Large intestine (tissue), 12 donors: ENCODE results near the gene RTN4RL1. TPM values are rescaled to one million over a fixed set of nuclear protein-coding genes. Genes with fewer than 3 reads are reported as not detected.

Experiments
- DNase-seq, 2 donors: peaks; one replicate each; pipeline versions ENCODE4 v3.0.0 to v3.0.0-alpha.2; 2013
- H3K27ac ChIP-seq: one replicate; pipeline ENCODE4 v1.5.1; 2013; ENCODE audit warnings: low read length
- H3K27me3 ChIP-seq: 2 replicates; pipeline ENCODE4 v1.6.1; 2013; ENCODE audit warnings: low read length; ENCODE audit not compliant: control insufficient read depth, insufficient read depth
- H3K36me3 ChIP-seq: 2 replicates; pipeline ENCODE4 v1.6.1; 2013; ENCODE audit warnings: low read length; ENCODE audit not compliant: control insufficient read depth, insufficient read depth
- H3K4me1 ChIP-seq: one replicate; pipeline ENCODE4 v1.6.1; 2013; ENCODE audit warnings: low read length; ENCODE audit not compliant: control insufficient read depth, insufficient read depth
- H3K4me3 ChIP-seq: one replicate; pipeline ENCODE4 v1.5.1; 2013; ENCODE audit warnings: low read length
- H3K9me3 ChIP-seq: one replicate; pipeline ENCODE4 v1.6.1; 2013; ENCODE audit warnings: mild to moderate bottlenecking, low read depth, low read length, moderate library complexity; ENCODE audit not compliant: control insufficient read depth
- WGBS: methylation state at CpG from one replicate; pipeline ENCODE4 v1.1.5; 2013; ENCODE audit warnings: low lambda C conversion rate; ENCODE audit not compliant: insufficient coverage; 5-methylcytosine and 5-hydroxymethylcytosine counted together
- long read RNA-seq, 11 donors: transcript quantifications; one replicate each; lab custom pipeline, GENCODE V29; 2026
- polyA plus RNA-seq: library from polyadenylated mRNA; unstranded; fragments of 120-200 nt; gene quantifications from one replicate; pipeline ENCODE4 v1.2.1, GENCODE V29; 2013

RTN4RL1 gene
- 0.45 TPM for polyA plus RNA-seq
- long read RNA-seq, donor 1, result 0 reads
- long read RNA-seq, donor 2, result 0 reads
- long read RNA-seq, donor 3, result 0 reads
- long read RNA-seq, donor 4, result 0 reads
- long read RNA-seq, donor 5, result 0 reads
- long read RNA-seq, donor 6, partial matches to known transcripts, result 9 of 9 reads
- long read RNA-seq, donor 6, other reads (novel, unspliced or antisense), result 0 of 9 reads
- long read RNA-seq, donor 7, result 0 reads
- long read RNA-seq, donor 8, result 0 reads
- long read RNA-seq, donor 9, result 0 reads
- long read RNA-seq, donor 10, partial matches to known transcripts, result 6 of 6 reads
- long read RNA-seq, donor 10, other reads (novel, unspliced or antisense), result 0 of 6 reads
- long read RNA-seq, donor 11, partial matches to known transcripts, result 0 of 1 reads
- long read RNA-seq, donor 11, other reads (novel, unspliced or antisense), result 0 of 1 reads

- H3K27me3 ChIP-seq, result peaks cover 85% of the 10 kb centered on the region
- no CpG with 5 or more reads among the region's 47 CpGs for WGBS
- H3K4me3 ChIP-seq, result peak within 1 kb of the TSS; percentile 16
- peaks cover 19% of the 10 kb centered on the region for H3K4me1 ChIP-seq
- DNase-seq, result peak in 1 of 2 donors; percentile 44
- H3K9me3 ChIP-seq, result peaks cover 3% of the 10 kb centered on the region
- H3K36me3 ChIP-seq, result no peaks in the 10 kb centered on the region
- H3K27ac ChIP-seq, result no peak within 1 kb of the TSS
Measured at GRCh38 chr17:2025220-2025621, at the start of gene RTN4RL1. Gene RTN4RL1 (minus strand): TSS chr17:2025334. CDS start chr17:2024865, 469 bp downstream.

GRCh38 chr17:2074919-2075318, 49.8 kb upstream of the RTN4RL1 start:
- no peak for DNase-seq
- H3K9me3 ChIP-seq, result no peaks in the 10 kb centered on the region
- H3K27me3 ChIP-seq, result no peaks in the 10 kb centered on the region
- H3K36me3 ChIP-seq, result peaks cover 39% of the 10 kb centered on the region
- H3K4me1 ChIP-seq, result peaks cover 17% of the 10 kb centered on the region
- H3K4me3 ChIP-seq, result no peak overlapping the region
- peak overlapping the region; percentile 23 for H3K27ac ChIP-seq
- WGBS, result no CpG with 5 or more reads among the region's 10 CpGs

- H3K27me3 ChIP-seq, result no peaks in the 10 kb centered on the region
- H3K4me3 ChIP-seq, result no peak overlapping the region
- no CpG with 5 or more reads among the region's 31 CpGs for WGBS
- peaks cover 31% of the 10 kb centered on the region for H3K4me1 ChIP-seq
- no peaks in the 10 kb centered on the region for H3K9me3 ChIP-seq
- H3K27ac ChIP-seq, result peak overlapping the region; percentile 42
- DNase-seq, result peak in 1 of 2 donors; percentile 62
- peaks cover 33% of the 10 kb centered on the region for H3K36me3 ChIP-seq
Measured at GRCh38 chr17:2071455-2072281, 46.5 kb upstream of the RTN4RL1 start.

- 100% methylated on average over 1 of the region's 6 CpGs for WGBS
- no peaks in the 10 kb centered on the region for H3K9me3 ChIP-seq
- H3K36me3 ChIP-seq, result peaks cover 34% of the 10 kb centered on the region
- H3K4me3 ChIP-seq, result no peak overlapping the region
- H3K4me1 ChIP-seq, result peaks cover 31% of the 10 kb centered on the region
- no peak for DNase-seq
- peak overlapping the region; percentile 42 for H3K27ac ChIP-seq
- H3K27me3 ChIP-seq, result no peaks in the 10 kb centered on the region
Measured at GRCh38 chr17:2071024-2071385, 45.9 kb upstream of the RTN4RL1 start.

GRCh38 chr17:2070241-2071023, 45.3 kb upstream of the RTN4RL1 start:
- peaks cover 34% of the 10 kb centered on the region for H3K36me3 ChIP-seq
- no peaks in the 10 kb centered on the region for H3K27me3 ChIP-seq
- no CpG with 5 or more reads among the region's 13 CpGs for WGBS
- peaks cover 29% of the 10 kb centered on the region for H3K4me1 ChIP-seq
- H3K27ac ChIP-seq, result peak overlapping the region; percentile 42
- no peak overlapping the region for H3K4me3 ChIP-seq
- no peak for DNase-seq
- H3K9me3 ChIP-seq, result no peaks in the 10 kb centered on the region

- Histone ChIP-seq H3K27ac (peak overlapping the region; percentile 47), H3K36me3 (peaks cover 48% of the 10 kb centered on the region), H3K4me1 (peaks cover 27% of the 10 kb centered on the region), H3K9me3 (no peaks in the 10 kb centered on the region), H3K27me3 (no peaks in the 10 kb centered on the region), H3K4me3 (no peak overlapping the region)
- no CpG with 5 or more reads among the region's 15 CpGs for WGBS
- DNase-seq, result peak in 1 of 2 donors; percentile 58
Measured at GRCh38 chr17:2068519-2069051, 43.5 kb upstream of the RTN4RL1 start.

GRCh38 chr17:2068031-2068518, 42.9 kb upstream of the RTN4RL1 start:
- 80% methylated on average over 1 of the region's 6 CpGs for WGBS
- H3K4me1 ChIP-seq, result peaks cover 27% of the 10 kb centered on the region
- H3K9me3 ChIP-seq, result no peaks in the 10 kb centered on the region
- peaks cover 53% of the 10 kb centered on the region for H3K36me3 ChIP-seq
- H3K4me3 ChIP-seq, result no peak overlapping the region
- no peaks in the 10 kb centered on the region for H3K27me3 ChIP-seq
- peak overlapping the region; percentile 47 for H3K27ac ChIP-seq
- no peak for DNase-seq

GRCh38 chr17:2067608-2068024, 42.5 kb upstream of the RTN4RL1 start:
- H3K36me3 ChIP-seq, result peaks cover 56% of the 10 kb centered on the region
- H3K4me3 ChIP-seq, result no peak overlapping the region
- no CpG with 5 or more reads among the region's 5 CpGs for WGBS
- peak overlapping the region; percentile 47 for H3K27ac ChIP-seq
- H3K27me3 ChIP-seq, result no peaks in the 10 kb centered on the region
- no peak for DNase-seq
- H3K4me1 ChIP-seq, result peaks cover 27% of the 10 kb centered on the region
- no peaks in the 10 kb centered on the region for H3K9me3 ChIP-seq

- Histone ChIP-seq H3K4me1 (peaks cover 23% of the 10 kb centered on the region), H3K4me3 (no peak overlapping the region), H3K36me3 (peaks cover 57% of the 10 kb centered on the region), H3K27me3 (no peaks in the 10 kb centered on the region), H3K9me3 (no peaks in the 10 kb centered on the region), H3K27ac (peak overlapping the region; percentile 47)
- 60% methylated on average over 3 of the region's 14 CpGs for WGBS
- no peak for DNase-seq
Measured at GRCh38 chr17:2067048-2067561, 42.0 kb upstream of the RTN4RL1 start.
